Ascending aorta (tissue), 2 donors: Measurements from ENCODE around the gene FBXO40. TPM values are rescaled to one million over a fixed set of nuclear protein-coding genes. Genes with fewer than 3 reads are reported as not detected.

Experiments used
- DNase-seq, 2 donors: peaks; one replicate each; pipeline ENCODE4 v3.0.0-alpha.2; 2019; ENCODE audit warnings: low spot score in 2 of 2
- H3K27ac ChIP-seq, 2 donors: fragments of 200-600 bp; sonication (generic); one replicate each; pipeline ENCODE4 v1.5.1; 2016 to 2017; ENCODE audit warnings: mild to moderate bottlenecking in 1 of 2
- H3K27me3 ChIP-seq: fragments of 200-600 bp; sonication (generic); one replicate; pipeline ENCODE4 v1.5.1; 2017
- H3K36me3 ChIP-seq, 2 donors: fragments of 200-600 bp; sonication (generic); one replicate each; pipeline ENCODE4 v1.5.1; 2016
- H3K4me1 ChIP-seq, 2 donors: fragments of 200-600 bp; sonication (generic); one replicate each; pipeline ENCODE4 v1.5.1; 2016 to 2017; ENCODE audit warnings: mild to moderate bottlenecking in 1 of 2
- H3K4me3 ChIP-seq, 2 donors: fragments of 200-600 bp; sonication (generic); one replicate each; pipeline ENCODE4 v1.5.1; 2016 to 2017; ENCODE audit warnings: mild to moderate bottlenecking in 1 of 2
- H3K9me3 ChIP-seq, 2 donors: fragments of 200-600 bp; sonication (generic); one replicate each; pipeline ENCODE4 v1.5.1; 2016
- intact Hi-C: fragments of 100-400 bp; cut with DNase I; formaldehyde crosslinking; loops from one replicate; pipeline ENCODE4 v1.15.1; 2023
- total RNA-seq: library from RNA; depleted of rRNA; stranded (reverse); fragments of >200 nt; gene quantifications from one replicate; pipeline ENCODE4 v1.1.0, GENCODE V29; 2016
- TF ChIP-seq, protein P1 (sequence below), 3 experiments: fragments of 200-600 bp in 2 of 3; fragments of 450-650 bp in 1 of 3; sonication (generic) in 2 of 3; IDR thresholded peaks; one replicate each; pipeline ENCODE4 v1.5.1; 2016 to 2019; ENCODE audit warnings: antibody characterized with exemption in 3 of 3, mild to moderate bottlenecking in 1 of 3, moderate library complexity in 1 of 3

FBXO40 gene
- total RNA-seq, 1 donor from 2014 or later, result not detected

DNA sequence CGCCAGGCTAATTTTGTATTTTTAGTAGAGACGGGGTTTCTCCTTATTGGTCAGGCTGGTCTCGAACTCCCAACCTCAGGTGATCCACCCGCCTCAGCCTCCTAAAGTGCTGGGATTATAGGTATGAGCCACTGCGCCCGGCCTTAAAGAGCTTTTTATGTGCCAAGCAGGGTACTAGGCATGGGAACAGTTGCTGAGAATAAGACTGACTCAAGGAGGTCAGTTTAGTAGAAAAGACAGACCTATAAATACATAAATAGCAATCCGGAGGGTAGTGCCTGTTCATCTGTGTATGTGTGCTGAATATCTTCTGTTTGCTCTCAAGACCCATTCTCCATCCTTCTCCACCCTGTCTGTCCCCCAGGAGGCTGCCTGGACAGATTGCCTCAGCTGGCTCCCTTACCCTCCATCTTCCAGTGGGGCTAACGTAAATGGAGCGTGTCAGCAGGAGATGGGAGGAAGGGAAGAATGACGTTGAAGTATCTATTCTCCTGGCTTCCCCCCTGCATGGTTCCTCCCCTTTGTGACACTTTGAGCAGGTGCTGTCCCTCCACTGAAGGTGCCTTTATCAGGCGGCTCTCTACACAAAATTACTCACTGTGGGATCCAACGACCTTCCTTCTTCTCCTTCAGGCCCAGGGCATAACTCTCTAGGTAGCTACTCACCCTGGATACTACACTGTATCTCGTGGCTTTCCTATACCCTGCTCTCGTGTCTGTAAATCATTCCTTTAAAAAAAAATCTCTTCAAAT, 31.1 kb downstream of the FBXO40 start:
- Histone ChIP-seq H3K4me1 (no peaks in the 10 kb centered on the region), H3K27me3 (no peaks in the 10 kb centered on the region), H3K4me3 (no peak overlapping the region), H3K27ac (no peak overlapping the region), H3K36me3 (no peaks in the 10 kb centered on the region), H3K9me3 (no peaks in the 10 kb centered on the region)
- no peak for DNase-seq
- intact Hi-C loops, result no loop called here
- TF ChIP-seq, protein P1, sequence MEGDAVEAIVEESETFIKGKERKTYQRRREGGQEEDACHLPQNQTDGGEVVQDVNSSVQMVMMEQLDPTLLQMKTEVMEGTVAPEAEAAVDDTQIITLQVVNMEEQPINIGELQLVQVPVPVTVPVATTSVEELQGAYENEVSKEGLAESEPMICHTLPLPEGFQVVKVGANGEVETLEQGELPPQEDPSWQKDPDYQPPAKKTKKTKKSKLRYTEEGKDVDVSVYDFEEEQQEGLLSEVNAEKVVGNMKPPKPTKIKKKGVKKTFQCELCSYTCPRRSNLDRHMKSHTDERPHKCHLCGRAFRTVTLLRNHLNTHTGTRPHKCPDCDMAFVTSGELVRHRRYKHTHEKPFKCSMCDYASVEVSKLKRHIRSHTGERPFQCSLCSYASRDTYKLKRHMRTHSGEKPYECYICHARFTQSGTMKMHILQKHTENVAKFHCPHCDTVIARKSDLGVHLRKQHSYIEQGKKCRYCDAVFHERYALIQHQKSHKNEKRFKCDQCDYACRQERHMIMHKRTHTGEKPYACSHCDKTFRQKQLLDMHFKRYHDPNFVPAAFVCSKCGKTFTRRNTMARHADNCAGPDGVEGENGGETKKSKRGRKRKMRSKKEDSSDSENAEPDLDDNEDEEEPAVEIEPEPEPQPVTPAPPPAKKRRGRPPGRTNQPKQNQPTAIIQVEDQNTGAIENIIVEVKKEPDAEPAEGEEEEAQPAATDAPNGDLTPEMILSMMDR (IDR thresholded peaks at IDR 0.05), result no peak

DNA sequence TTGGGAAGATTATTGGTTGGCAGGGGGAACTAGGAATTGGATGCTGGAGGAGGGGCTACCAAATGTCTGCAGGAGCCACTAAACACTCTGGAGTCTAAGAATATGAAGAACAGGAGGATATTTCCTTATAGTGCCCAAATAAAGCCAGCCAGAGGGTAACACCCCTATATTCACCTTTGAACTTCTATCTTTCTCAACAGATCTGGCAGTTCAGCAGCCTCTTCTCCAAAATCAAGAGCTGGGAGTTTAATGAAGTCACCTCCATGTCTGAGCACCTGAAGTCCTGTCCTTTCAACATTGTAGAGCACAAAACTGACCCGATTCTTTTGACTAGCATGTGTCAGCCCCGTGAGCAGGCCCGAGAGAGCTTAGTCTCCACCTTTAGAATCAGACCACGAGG, 33.3 kb downstream of the FBXO40 start:
- no peak for DNase-seq
- Histone ChIP-seq H3K4me3 (no peak overlapping the region), H3K27me3 (no peaks in the 10 kb centered on the region), H3K9me3 (no peaks in the 10 kb centered on the region), H3K36me3 (no peaks in the 10 kb centered on the region), H3K27ac (no peak overlapping the region), H3K4me1 (no peaks in the 10 kb centered on the region)
- intact Hi-C loops, result no loop called here
- TF ChIP-seq, protein P1 (IDR thresholded peaks at IDR 0.05), result no peak

DNA sequence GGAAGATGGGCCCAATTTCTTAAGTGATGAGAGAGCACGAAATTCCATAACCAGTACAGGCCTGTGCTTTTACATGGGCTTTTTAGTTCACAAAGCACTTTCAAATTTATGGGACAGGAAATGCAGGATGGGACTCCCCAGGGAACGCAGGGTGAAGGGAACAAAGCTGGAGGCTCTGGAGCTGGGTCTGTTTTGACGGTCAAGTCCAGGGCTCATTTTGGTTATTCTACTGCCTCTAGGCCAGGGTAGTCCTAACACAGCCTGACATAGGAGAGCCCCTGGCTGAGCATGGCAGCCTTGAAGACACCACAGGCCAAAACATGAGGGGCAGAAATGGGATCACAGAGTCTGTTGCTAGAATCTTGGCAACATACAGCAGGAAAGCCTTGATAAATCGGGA, 34.0 kb downstream of the FBXO40 start:
- Histone ChIP-seq H3K36me3 (no peaks in the 10 kb centered on the region), H3K27ac (no peak overlapping the region), H3K9me3 (no peaks in the 10 kb centered on the region), H3K4me3 (no peak overlapping the region), H3K4me1 (no peaks in the 10 kb centered on the region), H3K27me3 (no peaks in the 10 kb centered on the region)
- no peak for DNase-seq
- intact Hi-C loops, result no loop called here
- TF ChIP-seq, protein P1 (IDR thresholded peaks at IDR 0.05), result no peak

DNA sequence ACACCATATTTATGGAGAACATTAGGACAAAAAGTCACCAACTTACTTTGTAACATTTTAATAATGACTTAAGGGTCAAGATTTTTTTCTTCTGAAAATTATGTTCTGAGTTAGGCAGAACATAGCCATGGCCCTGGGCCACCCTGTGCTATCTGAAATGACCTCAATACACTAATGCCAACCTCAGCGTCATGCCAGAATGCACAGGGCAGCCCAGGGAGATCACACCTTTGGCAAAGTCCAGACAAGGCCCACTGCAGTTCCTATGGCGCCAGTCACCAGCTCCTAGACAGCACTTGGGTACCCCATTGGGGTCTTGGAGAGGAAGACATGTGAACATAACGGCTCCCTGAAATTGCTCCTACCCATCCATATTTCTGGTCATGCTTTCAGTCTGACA, 34.4 kb downstream of the FBXO40 start:
- Histone ChIP-seq H3K27me3 (no peaks in the 10 kb centered on the region), H3K4me1 (no peaks in the 10 kb centered on the region), H3K36me3 (no peaks in the 10 kb centered on the region), H3K4me3 (no peak overlapping the region), H3K27ac (no peak overlapping the region), H3K9me3 (no peaks in the 10 kb centered on the region)
- TF ChIP-seq, protein P1 (IDR thresholded peaks at IDR 0.05), result no peak
- DNase-seq, result no peak
- intact Hi-C loops, result no loop called here

DNA sequence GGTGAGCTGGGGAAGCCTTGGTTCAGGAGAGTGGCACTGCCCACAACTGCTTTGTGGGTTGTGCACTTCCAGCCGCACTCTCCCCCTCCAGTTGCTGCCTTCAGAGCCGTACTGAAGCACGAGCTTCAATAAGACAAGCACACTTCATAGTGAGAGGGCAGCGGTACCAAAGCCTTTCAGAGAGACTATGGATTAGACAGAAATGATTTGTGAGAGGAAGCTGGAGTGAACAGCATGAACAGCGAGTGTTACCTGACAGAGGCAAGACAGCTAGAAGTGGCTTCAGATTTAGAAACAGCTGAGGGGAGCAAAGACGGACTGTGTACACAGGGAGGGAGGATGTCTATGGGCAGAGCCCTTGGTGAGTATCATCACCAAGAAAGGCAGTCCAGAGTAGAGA, 36.4 kb downstream of the FBXO40 start:
- TF ChIP-seq, protein P1 (IDR thresholded peaks at IDR 0.05), result no peak
- Histone ChIP-seq H3K4me1 (no peaks in the 10 kb centered on the region), H3K4me3 (no peak overlapping the region), H3K27me3 (no peaks in the 10 kb centered on the region), H3K36me3 (no peaks in the 10 kb centered on the region), H3K9me3 (no peaks in the 10 kb centered on the region), H3K27ac (no peak overlapping the region)
- intact Hi-C loops, result no loop called here
- no peak for DNase-seq
